HG03571 (cell line): ENCODE data around the gene DOCK6.
"Not testable (repeated sequence)": the region's sequence is repeated elsewhere in the genome, so short reads cannot be mapped to it uniquely, and the experiment has no call there.

Experiments
- ATAC-seq: cut with Tn5 transposase; IDR thresholded peaks from one replicate; pipeline ENCODE4 v1.9.1; 2021; ENCODE audit not compliant: unreplicated experiment

The DOCK6 gene

DNA sequence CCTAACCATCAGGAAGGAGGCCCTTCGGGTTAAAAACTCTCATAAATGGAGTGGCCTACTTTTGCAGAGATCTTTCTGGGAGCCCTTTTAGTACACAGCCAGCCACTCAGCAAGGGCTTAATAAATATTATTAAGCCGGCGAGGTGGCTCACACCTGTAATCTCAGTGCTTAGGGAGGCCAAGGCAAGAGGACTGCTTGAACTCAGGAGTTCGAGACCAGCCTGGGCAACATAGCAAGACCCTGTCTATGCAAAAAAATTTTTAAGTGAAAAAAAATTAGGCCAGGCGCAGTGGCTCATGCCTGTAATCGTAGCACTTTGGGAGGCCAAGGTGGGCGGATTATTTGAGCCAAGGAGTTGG lies 64.2 kb downstream of the DOCK6 start:
- no peak for ATAC-seq

DNA sequence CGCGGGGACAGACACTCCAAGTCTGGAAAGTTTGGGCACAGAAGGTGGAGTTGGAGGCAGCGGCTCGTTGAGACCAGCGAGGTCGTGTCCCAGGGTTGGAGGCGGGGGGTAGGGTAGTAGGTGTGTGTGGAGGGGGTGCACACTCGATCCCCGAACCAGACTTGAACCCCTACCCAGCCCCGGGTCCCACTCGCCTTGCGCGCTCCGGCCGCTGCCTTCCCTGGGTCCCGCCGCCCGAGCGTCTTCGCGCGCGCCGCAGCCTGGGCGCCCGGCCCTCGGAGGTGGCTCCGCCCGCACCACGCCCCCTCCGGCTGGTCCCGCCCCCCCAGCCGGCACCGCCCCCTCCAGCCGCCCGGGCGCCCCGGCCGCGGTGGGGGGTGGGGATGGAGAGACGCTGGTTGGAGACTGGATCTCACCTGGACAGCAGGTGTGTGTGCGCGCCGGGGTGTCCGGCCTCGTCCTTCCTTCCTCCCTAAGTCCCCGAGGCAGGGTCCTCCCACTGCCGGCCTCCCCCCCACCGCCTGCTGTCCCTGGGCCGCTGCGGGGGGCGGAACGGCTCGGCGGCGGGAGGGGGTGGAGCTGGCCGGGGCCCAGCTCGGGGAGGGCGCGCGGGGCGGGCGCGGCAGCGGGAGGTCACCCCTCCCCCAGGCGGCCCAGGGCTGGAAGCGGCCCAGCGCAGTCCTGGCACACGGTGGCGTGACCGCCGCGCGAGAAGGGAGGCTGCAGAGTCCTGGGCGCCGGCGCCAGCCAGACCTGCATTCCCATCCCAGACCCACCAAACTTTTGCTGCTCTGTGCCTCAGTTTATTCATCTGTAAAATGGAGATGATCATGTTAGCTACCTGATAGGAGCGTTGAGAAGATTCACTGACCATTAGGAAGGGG lies 64.8 kb downstream of the DOCK6 start, which contains the start of gene KANK2:
TSS of gene KANK2 (minus strand) at position 255 of the 884 bp plus-strand sequence. CDS start 3,034 bp downstream, outside the sequence.
- peak; percentile 62 for ATAC-seq

DNA sequence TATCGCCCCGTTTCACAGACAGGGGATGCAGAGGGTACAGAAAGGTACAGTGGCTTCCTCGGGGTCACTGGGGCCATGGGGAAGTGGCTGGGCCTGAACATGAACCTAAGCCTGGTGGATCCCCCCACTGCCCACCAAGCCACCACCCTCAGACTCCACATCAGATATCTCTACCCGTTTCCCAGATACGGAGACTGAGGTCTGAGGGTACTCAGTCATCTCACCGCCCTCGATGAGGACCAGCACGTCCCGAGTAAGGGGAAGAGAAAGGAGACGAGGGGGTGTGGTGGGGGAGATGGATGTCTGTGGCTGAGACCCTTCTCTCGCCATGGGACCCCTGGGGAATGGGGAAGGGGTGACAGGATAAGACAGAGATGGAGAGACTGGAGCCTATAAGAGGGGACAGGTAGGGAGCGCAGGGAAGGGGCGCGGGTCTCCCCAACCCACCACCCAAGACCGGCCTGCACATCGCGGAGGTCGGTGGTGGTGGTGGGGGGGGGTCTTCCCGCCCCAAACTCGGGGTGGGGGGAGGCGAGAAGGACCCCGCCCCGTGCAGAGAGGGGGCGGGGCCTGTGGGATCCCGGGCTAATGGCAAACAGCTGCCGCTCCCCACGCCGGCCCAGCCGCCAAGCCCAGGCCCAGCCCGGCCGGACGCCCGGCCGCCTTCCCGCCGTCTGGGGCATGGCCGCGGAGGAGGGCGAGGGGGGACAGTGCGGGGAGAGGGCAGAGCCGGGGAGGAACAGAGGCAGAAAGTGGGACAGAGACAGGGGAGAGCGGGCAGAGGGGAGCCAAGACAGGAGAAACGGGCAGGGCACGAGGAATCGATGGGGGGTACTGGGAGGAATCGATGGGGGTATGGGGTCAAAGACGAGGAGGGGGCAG lies 65.7 kb downstream of the DOCK6 start:
- ATAC-seq, result no peak

DNA sequence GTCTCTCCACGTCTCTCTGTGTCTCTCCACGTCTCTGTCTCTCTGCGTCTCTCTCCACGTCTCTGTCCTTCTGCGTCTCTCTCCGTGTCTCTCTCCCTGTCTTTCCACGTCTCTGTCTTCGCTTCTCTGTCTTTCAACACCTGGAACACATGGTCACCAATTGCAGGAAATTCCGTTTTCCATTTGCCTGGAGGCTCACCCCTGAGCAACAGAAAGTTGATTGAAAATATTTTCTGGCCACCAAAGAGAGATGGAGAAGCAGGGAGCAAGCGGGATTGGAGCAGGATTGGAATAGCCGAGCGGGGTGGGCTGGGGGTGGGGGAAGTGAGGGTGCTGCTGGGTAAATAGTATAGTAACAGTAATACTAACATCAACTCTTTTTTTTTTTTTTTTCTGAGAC lies 66.6 kb downstream of the DOCK6 start:
- no peak for ATAC-seq

DNA sequence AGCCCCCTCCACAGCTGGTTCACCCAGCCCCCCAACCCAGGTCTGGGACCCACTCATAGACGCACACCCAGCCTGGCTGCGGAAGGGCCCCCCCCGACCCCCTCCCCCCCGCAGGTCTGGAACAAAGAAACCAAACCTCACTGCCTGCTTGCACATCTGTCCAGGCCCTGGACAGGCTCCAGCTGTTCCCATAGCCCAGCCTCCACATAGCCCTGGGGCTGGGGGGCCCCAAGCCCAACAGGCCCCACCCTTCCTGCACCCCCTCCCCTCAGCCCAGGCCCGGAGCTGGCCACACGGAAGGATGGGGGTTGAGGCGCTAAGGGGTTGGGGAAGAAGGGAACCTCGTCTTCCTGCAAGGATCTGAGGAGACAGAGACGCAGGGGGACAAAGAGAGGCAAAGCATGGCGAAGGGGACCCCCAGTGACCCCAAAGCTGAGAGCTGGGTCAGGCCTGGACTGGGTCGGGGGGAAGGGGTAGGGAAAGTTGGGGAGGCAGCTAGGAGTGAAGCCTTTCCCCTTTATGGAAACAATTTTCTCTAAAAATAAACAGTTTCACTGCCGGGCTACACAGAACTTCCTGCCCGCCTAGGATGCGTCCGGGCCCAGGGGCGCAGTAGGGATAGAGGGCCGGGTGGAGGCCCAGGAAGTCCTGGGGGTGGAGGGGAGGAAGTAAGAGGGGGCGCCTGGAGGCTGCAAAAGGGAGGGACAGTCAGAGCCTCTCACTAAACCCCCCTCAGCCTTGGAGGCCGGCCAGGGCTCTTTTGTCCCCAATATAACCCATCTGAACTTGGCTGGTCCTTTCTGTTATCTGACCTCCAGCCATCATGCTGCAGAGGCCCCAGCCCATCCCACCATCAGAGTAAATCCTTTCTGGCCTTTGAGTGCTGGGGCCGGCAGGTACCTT lies 67.4 kb downstream of the DOCK6 start:
- ATAC-seq, result no peak

DNA sequence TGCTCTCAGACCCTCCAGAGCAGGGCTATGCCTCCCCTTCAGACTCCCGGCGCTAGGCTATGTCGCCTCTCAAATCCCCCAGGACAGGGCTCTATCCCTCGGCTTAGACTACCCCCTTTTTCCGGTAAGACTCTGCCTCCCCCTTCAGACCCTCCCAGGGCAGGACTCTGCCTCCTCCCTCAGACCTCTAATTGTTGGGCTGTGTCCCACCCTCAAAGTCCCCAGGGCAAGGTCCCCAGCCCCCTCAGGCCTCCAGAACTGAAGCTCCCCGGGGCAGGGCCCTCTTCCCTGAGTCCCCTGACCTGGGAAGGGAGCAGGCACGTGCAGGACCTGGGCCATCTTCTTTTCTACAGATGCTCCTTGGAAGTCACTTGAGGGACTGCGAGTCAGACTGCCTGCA lies 68.2 kb downstream of the DOCK6 start:
- no peak for ATAC-seq

DNA sequence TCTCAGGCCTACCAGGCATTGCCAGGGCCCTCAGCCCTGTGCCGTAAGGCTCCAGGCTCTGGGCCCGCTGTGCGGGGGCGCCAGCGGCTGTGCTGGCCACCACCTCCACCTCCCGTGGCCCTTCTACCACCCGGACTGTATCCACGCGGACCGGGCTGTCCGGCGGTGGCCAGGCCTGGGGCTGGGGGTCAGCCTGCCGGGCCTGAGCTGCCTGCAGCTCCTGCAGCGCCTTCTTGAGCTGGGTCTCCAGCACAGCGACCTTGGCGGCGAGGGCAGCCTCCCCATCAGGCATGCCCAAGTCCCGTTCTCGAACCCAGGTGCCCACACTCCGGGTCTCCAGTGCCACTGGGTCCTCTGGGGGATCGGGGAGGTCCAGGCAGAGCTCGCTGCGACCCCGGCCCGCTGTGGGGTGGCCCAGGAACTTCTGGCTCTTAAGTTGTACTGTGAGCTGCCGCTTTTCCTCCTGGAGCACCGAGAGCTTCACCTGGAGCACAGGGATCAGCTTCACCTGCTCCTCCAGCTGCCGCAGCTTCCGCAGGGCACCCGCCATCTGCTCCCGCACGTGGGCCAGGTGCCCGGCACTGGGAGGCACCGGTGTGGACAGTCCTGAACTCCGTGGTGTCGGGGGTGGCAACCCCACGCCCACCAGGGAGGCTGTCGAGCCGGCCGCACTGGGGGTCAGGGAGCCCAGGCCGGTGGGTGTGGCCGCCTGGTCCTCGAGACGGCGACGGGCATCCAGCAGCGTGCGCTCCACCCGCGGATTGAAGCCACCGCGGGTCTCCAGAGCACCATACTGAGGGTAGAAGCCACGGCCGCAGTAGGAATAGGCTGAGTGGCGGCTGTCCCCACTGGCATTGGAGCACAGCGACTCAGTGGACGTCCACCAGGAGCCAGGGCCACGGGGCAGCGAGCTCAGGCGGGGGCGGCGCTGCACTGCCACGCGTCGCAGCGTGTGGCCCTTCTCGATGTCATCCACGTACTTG lies 69.1 kb downstream of the DOCK6 start:
- no peak for ATAC-seq

DNA sequence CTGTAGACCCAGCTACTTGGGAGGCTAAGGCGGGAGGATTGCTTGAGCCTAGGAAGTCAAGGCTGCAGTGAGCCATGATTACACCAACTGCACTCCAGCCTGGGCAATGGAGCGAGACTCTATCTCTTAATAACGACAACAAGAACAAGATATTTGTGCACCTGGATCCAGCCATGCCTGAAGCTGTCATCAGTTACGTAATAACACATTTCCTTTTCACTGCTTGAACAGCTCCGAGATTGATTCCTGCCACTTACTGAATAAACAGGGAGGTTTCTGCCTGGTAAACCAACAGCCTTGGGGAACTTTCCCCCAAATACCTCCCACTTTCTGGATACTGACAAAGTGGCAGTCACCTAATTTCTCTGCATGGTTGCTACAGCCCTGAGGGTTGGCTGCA lies 70.4 kb downstream of the DOCK6 start:
- ATAC-seq, result no peak

DNA sequence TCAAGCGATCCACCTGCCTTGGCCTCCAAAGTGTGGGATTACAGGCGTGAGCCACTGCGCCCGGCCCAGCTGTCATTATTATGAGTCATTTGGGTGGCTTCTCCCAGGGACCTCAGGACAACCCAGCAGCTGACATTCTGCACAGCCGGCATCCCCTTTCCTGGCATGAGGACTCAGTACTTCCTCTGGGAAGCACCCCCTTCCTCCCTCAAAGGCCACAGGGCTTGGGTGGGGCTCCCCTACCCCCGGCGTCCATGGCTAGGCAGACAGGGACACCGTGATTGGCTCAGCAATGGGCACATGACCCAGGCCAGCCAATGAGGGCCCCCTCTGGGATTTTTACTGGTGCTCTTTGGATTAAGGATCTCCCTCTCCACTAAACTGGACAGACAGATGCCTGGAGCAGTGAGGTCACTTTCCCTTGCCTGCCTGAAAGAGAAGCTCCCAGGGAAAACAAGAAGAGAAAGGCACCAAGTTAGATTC lies 71.0 kb downstream of the DOCK6 start:
- no peak for ATAC-seq

DNA sequence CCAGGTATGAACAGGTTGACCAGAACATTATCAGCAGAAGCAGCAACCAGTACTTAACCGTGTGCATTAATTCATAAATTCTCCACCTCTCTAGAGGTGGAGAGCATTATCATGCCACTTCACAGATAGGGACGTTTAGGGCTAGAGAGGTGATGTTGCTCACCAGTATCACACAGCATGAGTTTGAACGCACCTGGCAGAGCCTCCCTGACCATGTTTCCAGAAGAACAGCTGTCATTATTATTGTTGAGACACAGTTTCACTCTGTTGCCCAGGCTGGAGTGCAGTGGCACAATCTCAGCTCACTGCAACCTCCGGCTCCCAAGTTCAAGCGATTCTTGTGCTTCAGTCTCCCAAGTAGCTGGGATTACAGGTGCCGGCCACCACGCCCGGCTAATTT lies 71.8 kb downstream of the DOCK6 start:
- no peak for ATAC-seq

DNA sequence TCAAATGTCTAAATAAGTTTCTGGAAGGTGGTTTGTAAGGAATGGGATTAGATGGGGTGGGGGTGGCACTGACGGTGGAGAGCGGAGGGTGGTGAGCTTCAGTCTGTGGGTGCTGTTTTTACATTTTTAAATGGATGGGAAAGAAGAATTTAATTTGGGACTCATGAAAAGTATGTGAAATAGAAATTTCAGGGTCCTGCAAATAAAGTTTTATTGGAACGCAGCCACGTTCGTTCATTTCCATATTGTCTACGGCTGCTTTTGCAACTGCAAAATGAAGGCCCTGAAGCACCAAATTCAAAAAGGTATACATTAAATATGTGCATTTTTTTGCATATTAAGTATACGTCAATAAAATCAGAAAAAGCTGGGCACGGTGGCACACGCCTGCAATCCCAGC lies 74.9 kb downstream of the DOCK6 start:
- no peak for ATAC-seq

DNA sequence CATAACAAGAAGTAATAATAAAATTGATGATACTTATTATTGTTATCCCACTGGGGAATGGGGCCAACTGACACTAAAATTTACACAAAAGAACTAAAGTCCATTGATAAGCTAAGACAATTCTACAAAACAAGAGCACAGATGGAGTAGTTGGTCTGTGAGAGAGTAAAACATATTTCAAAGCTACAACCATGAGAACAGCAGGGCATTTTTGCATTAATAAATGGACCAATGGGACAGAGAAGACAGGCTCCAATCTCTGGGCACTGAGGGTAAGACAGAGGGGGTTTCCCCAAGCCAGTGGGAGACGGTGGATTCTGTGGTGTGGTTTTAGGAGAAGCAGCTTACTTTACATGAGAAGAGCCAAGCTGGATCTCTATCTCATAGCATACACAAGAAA lies 79.3 kb downstream of the DOCK6 start:
- ATAC-seq, result no peak

DNA sequence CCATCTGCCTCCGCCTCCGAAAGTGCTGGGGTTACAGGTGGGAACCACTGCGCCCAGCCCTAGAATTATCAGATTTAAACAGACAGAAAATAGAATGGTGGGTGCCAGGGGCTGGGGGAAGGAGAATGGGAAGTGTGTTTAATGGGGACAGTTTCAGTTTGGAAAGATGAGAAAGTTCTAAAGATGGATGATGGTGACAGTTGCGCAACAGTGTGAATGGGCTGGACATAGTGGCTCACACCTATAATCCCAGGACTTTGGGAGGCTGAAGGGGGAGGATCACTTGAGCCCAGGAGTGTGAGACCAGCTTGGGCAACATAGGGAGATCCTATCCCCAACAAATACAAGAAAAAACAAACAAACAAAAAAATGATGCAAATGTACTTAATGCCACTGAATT lies 80.8 kb downstream of the DOCK6 start:
- ATAC-seq, result no peak

DNA sequence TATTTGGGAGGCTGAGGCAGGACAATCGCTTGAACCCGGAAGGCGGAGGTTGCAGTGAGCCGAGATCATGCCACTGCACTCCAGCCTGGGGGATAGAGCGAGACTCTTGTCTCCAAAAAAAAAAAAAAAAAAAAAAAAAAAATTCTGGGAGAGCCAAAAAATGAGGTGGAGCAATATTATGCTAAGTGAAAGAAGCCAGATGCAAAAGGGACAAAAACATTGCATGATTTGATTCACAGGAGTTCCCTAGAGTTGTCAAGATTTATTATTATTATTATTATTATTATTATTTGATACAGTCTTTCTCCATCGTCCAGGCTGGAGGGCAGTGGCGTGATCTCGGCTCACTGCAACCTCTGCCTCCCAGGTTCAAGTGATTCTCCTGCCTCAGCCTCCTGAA lies 81.3 kb downstream of the DOCK6 start:
- not testable (repeated sequence) for ATAC-seq

DNA sequence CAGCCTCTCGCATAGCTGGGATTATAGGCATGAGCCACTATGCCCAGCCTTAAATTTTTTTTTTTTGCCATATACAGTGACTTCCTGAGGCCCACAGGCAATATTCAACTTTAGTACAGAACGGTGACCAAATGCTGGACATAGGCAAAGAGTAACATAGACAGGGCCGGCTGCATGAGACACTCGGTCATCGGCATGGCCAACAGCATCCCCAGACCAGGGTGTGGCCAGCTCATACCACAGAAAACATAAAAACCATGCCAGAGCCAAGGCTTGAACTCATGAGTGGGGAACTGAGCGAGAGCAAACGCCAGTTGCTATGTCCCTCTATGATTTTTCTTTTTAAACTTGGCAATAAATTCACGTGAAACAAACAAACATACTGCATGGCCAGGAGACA lies 82.0 kb downstream of the DOCK6 start:
- ATAC-seq, result no peak

DNA sequence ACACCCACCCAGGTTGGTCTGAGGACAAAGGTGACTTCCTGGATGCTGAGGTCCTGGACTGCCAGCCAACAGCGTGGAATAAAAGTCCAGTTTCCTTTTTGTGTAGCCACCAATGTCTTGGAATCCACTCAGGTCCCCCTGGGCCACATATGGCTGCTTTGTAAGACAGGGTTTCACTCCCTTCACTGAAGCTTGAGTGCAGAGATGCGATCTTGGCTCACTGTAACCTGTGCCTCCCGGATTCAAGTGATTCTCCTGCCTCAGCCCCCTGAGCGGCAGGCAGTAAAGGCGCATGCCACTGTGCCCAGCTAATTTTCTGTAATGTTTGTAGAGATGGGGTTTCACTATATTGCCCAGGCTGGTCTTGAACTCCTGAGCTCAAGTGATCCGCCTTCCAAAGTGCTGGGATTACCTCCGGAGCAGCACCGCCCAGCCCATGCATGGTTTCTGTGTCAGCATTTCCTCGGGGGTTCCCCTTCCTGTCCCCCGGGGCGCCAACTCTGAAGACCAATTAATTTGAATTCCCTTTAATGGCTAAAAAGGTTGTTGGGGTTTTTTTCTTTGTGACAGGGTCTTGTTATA lies 82.5 kb downstream of the DOCK6 start:
- ATAC-seq, result no peak

DNA sequence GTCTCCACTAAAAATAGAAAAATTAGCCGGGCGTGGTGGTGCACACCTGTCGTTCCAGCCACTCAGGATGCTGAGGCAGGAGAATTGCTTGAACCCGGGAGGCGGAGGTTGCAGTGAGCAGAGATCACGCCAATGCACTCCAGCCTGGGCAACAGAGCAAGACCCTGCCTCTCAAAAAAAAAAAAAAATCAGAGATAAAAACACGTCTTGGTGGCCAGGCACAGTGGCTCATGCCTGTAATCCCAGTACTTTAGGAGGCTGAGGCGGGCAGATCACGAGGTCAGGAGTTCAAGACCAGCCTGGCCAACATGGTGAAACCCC lies 83.2 kb downstream of the DOCK6 start:
- ATAC-seq, result not testable (repeated sequence)

DNA sequence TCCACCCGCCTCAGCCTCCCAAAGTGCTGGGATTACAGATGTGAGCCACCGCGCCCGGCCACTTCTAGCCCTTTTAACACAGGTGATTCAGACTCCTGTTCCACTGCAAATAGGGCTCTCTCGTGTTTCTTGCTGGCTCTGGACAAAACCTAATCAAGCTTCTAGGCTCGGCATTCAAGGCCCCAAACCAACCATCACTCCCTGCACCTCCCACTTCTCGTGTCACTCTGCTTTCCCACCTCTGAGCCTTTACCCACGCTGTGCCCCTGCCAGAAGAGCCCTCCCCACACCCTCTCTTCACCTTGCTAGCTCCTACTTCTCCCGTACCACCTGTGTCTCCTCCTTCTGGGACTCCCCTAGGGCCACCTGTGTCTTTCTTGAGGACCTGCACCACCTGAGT lies 84.7 kb downstream of the DOCK6 start:
- no peak for ATAC-seq

DNA sequence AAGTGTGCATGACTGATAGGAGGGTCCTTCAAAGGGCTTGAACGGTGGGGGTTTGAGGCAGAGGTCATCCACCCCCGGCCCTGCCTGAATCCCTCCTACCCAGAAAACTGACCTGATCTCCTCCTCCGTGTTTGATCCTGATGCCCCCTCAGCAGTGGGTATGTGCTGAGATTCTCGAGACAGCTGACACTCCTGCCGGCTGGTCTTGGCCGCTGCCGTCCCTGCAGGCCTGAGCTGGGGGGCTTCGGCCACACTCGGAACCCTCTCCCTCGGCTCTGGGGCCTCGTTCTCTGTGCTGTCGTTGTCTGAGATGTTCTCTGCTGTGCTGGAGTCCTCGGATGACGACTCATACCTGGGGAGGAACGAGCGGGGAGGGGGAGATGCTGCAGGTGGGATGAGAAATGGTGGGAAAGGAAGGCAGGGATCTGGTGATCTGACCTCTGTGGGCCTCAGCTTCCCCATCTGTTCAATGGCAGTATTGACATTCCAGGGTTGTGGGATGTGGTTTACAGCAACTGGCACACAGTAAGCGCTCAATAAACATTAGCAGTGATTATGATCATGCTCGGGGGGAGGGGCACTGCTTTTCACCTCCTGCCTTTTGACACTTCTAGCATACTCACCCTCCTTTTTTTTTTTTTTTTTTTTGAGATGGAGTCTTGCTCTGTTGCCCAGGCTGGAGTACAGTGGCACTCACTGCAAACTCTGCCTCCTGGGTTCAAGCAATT lies 85.7 kb downstream of the DOCK6 start:
- ATAC-seq, result no peak
